ENCODE measurements around the gene IL11.

The IL11 gene

DNA sequence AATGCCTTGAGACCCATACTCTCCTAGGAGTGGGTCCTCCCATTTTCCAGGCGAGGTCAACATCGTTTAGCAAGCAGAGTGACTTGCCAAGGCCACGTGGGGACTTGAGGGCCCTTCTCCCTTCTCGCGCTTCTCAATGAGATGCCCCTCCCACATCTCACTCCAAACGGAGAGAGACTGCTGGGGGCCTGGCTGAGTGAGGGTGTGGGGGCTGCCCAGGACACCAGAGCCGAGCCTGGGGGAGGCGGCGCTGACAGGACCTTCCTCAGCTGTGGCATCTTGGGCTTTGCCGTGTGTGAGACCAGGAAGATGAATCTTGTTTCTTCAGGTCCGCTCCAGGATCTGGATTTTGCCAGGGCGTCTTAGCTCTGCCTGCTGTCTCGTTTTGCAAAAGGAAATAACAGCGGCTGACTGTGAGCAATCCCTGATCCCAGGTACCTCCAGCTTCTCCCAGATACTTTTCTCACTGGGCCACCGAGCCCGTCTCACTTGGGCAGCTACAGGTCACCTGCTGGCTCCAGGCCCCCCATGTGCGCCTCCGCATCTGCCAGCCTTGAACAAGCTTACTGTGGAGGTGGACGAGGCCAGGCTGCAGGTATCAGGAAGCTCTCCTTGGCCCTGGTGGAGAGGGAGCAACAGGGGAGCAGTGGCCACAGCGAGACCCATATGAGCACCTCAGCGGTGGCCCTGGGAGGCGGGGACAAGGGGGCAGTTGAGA, 21.8 kb downstream of the IL11 start:
- TF ChIP-seq, protein P1, sequence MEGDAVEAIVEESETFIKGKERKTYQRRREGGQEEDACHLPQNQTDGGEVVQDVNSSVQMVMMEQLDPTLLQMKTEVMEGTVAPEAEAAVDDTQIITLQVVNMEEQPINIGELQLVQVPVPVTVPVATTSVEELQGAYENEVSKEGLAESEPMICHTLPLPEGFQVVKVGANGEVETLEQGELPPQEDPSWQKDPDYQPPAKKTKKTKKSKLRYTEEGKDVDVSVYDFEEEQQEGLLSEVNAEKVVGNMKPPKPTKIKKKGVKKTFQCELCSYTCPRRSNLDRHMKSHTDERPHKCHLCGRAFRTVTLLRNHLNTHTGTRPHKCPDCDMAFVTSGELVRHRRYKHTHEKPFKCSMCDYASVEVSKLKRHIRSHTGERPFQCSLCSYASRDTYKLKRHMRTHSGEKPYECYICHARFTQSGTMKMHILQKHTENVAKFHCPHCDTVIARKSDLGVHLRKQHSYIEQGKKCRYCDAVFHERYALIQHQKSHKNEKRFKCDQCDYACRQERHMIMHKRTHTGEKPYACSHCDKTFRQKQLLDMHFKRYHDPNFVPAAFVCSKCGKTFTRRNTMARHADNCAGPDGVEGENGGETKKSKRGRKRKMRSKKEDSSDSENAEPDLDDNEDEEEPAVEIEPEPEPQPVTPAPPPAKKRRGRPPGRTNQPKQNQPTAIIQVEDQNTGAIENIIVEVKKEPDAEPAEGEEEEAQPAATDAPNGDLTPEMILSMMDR (IDR thresholded peaks at IDR 0.05; ENCODE audit: low read depth, low read length), result no peak
- in situ Hi-C loops (cut with HindIII; ENCODE audit: low sequenced_read_pairs), result no loop called here
- no peak for DNase-seq (ENCODE audit: low read depth, low spot score)
- no peak overlapping the region for H3K4me3 ChIP-seq (ENCODE audit: low read depth, low read length)

DNA sequence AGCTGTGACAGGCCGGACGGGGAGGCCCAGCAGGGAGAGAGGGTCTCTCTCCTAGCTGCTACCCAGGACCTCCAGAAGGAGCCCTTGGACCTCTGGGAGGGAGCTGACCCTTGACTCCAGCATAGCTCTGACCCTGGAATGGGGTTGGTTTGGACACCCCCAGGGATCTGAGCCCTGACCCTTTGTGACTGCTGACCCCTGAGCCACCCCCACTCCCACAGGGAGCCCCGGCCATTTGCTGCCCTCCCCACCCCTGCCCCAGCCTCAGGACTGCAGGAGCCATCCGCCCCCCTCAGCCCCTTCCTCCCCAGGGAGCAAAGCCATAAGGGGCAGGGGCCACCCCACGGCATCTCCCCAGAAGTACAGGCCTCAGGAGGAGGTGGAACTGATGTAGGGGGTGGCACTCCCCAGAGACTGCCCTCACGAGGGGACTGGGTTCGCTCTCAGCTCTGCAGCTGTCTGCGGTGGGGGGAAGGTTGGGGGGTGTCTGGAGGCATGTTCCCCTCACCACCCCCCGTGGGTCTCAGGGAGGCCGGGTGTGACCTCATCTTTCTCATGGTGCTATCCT, 22.7 kb downstream of the IL11 start:
- TF ChIP-seq, protein P1 (IDR thresholded peaks at IDR 0.05; ENCODE audit: low read depth, low read length), result no peak

DNA sequence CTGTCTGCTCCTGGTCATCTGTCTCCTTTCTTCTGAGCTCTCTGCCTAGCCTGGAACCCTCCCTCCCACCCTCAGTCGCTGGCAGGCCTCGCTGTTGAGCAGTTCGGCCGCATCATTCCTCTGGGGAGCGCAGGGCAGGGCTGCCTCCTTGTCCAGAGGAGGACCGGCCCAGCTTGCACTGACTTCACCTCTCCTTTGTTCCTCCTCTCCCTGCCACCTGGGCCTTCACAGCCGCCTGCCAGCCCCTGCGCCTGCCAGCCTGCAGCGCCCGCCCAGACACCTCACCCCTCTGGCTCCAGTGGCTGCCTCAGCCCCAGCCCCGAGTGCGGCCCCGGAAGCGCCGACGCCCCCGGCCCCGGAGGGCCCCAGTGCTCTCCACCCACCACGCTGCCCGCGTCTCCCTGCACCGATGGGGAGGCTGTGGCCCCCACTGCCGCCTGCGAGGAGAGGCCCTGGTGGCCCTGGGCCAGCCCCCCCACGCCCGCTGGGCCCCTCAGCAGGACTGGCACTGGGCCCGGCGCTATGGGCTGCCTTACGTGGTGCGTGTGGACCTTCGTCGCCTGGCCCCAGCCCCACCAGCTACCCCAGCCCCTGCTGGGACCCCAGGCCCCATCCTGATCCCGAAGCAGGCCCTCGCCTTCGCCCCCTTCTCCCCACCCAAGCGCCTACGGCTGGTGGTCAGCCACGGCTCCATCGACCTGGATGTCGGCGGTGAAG, 23.4 kb downstream of the IL11 start:
- DNase-seq (ENCODE audit: low read depth, low spot score), result no peak
- TF ChIP-seq, protein P1 (IDR thresholded peaks at IDR 0.05; ENCODE audit: low read depth, low read length), result no peak
- in situ Hi-C loops (cut with HindIII; ENCODE audit: low sequenced_read_pairs), result no loop called here
- H3K4me3 ChIP-seq (ENCODE audit: low read depth, low read length), result no peak overlapping the region

More for the DNA sequence above, 22.7 kb downstream of the IL11 start:
- DNase-seq (ENCODE audit: low read depth, low spot score), result no peak
- in situ Hi-C loops (cut with HindIII; ENCODE audit: low sequenced_read_pairs), result no loop called here
- H3K4me3 ChIP-seq (ENCODE audit: low read depth, low read length), result no peak overlapping the region

GRCh38 chr19:55345818-55346724, 24.2 kb downstream of the IL11 start:
- in situ Hi-C loops (cut with HindIII; ENCODE audit: low sequenced_read_pairs), result no loop called here
- TF ChIP-seq, protein P1 (IDR thresholded peaks at IDR 0.05; ENCODE audit: low read depth, low read length), result no peak
- DNase-seq (ENCODE audit: low read depth, low spot score), result peak; percentile 14
- no peak overlapping the region for H3K4me3 ChIP-seq (ENCODE audit: low read depth, low read length)

GRCh38 chr19:55345101-55345817, 25.0 kb downstream of the IL11 start:
- in situ Hi-C loops (cut with HindIII; ENCODE audit: low sequenced_read_pairs), result no loop called here
- no peak overlapping the region for H3K4me3 ChIP-seq (ENCODE audit: low read depth, low read length)
- no peak for DNase-seq (ENCODE audit: low read depth, low spot score)
- TF ChIP-seq, protein P1 (IDR thresholded peaks at IDR 0.05; ENCODE audit: low read depth, low read length), result no peak

All from astrocyte of the spinal cord (primary cell).